HG03196 (cell line): ENCODE data around the gene TOMM5.

ENCODE experiments used
- ATAC-seq: cut with Tn5 transposase; IDR thresholded peaks from one replicate; pipeline ENCODE4 v1.9.1; 2021; ENCODE audit not compliant: unreplicated experiment

Gene TOMM5

GRCh38 chr9:37592108-37592951 lies at the start of gene TOMM5:
Gene TOMM5, minus strand, starts transcription at chr9:37592597. Its CDS starts 65 bp downstream, at chr9:37592532.
- ATAC-seq, result peak; percentile 90

GRCh38 chr9:37641331-37641730 lies 48.9 kb upstream of the TOMM5 start:
- ATAC-seq, result no peak

GRCh38 chr9:37640246-37640645 lies 47.8 kb upstream of the TOMM5 start:
- ATAC-seq, result no peak

- no peak for ATAC-seq
Measured at GRCh38 chr9:37639841-37640240, 47.4 kb upstream of the TOMM5 start.

- no peak for ATAC-seq
Measured at GRCh38 chr9:37639109-37639762, 46.8 kb upstream of the TOMM5 start.

- ATAC-seq, result no peak
Measured at GRCh38 chr9:37636511-37637448, 44.4 kb upstream of the TOMM5 start.

- no peak for ATAC-seq
Measured at GRCh38 chr9:37635808-37636207, 43.4 kb upstream of the TOMM5 start.

GRCh38 chr9:37632479-37632878 lies 40.1 kb upstream of the TOMM5 start:
- no peak for ATAC-seq

GRCh38 chr9:37626708-37627292 lies 34.4 kb upstream of the TOMM5 start:
- ATAC-seq, result no peak

- ATAC-seq, result no peak
Measured at GRCh38 chr9:37625758-37626147, 33.4 kb upstream of the TOMM5 start.

GRCh38 chr9:37625036-37625757 lies 32.8 kb upstream of the TOMM5 start:
- ATAC-seq, result no peak

GRCh38 chr9:37624073-37624472 lies 31.7 kb upstream of the TOMM5 start:
- no peak for ATAC-seq

GRCh38 chr9:37623267-37623666 lies 30.9 kb upstream of the TOMM5 start:
- no peak for ATAC-seq

GRCh38 chr9:37622462-37622861 lies 30.1 kb upstream of the TOMM5 start:
- ATAC-seq, result no peak

- no peak for ATAC-seq
Measured at GRCh38 chr9:37621273-37622121, 29.1 kb upstream of the TOMM5 start.

- ATAC-seq, result no peak
Measured at GRCh38 chr9:37620396-37620795, 28.0 kb upstream of the TOMM5 start.

- no peak for ATAC-seq
Measured at GRCh38 chr9:37619806-37620205, 27.4 kb upstream of the TOMM5 start.

GRCh38 chr9:37618817-37619216 lies 26.4 kb upstream of the TOMM5 start:
- no peak for ATAC-seq

- ATAC-seq, result no peak
Measured at GRCh38 chr9:37617832-37618231, 25.4 kb upstream of the TOMM5 start.
